GM12891 (cell line): ENCODE measurements around the gene GNB5.

ENCODE experiments used
- PAX5 ChIP-seq: IDR thresholded peaks from 2 replicates; pipeline ENCODE4 v1.6.1; 2011; ENCODE audit warnings: low read length, moderate library complexity, mild to moderate bottlenecking; ENCODE audit not compliant: insufficient read depth, severe bottlenecking
- POLR2A ChIP-seq: IDR thresholded peaks from 2 replicates; pipeline ENCODE4 v1.6.1; 2011; ENCODE audit warnings: low read depth, low read length, control low read depth
- POLR2AphosphoS5 ChIP-seq: IDR thresholded peaks from 2 replicates; pipeline ENCODE4 v1.6.1; 2011; ENCODE audit warnings: low read depth, low read length, control low read depth
- SPI1 ChIP-seq: IDR thresholded peaks from 2 replicates; pipeline ENCODE4 v1.6.1; 2011; ENCODE audit warnings: low read depth, low read length, control low read depth
- TAF1 ChIP-seq: IDR thresholded peaks from 2 replicates; pipeline ENCODE4 v1.6.1; 2011; ENCODE audit warnings: low read depth, low read length, control low read depth

- TF ChIP-seq POLR2AphosphoS5 (no peak), POLR2A (no peak), TAF1 (no peak), PAX5 (no peak), SPI1 (no peak)
These were observed 39.8 kb downstream of the GNB5 start for GRCh38 chr15:52151353-52151752.
